GM08714 (cell line): ENCODE data around the gene RAC2.

Source experiments
- H3K4me3 ChIP-seq: fragments of 200-500 bp; sonication (Bioruptor generic); 2 replicates; pipeline ENCODE4 v1.5.1; 2014; ENCODE audit warnings: mild to moderate bottlenecking, low read length, inconsistent platforms
- ZNF274 ChIP-seq: IDR thresholded peaks from 2 replicates; pipeline ENCODE4 v1.6.1; 2012; ENCODE audit warnings: mild to moderate bottlenecking, low read depth, low read length

RAC2 gene

DNA sequence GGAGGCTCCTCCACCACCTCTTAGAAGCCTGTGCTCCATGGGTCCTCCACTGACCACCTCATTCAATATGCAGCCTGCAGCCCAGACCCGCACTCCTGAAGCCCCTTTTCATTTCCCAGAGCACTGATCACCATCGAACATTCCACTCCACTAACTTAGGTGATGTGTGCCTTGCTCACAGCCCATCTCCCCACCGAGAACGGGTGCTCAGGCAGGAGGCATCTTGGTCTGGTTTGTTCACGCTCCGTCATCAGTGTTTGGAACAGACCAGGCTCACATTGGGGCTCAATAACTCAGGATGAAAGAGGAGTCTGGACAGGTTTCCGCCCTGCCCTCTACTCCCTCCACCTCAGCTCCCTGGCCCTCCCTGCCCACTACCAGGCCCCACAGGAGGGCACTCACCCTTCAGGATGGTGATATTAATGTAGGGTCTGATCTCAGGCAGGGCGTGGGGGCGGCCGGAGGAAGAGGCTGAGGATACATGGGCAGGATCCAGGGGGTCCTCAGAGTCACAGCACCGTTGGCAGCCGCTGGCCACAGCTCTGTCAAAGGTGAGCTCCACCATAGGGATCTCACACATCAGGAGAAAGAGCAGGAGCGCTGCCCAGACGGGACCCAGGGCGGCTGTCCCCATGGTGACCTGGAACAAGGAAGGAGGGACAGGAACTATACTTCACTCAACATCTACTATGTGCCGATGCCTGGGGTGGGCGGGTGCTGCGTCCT is 59.1 kb downstream of the RAC2 start:
- TF ChIP-seq ZNF274: no peak
- H3K4me3 ChIP-seq: no peak overlapping the region

DNA sequence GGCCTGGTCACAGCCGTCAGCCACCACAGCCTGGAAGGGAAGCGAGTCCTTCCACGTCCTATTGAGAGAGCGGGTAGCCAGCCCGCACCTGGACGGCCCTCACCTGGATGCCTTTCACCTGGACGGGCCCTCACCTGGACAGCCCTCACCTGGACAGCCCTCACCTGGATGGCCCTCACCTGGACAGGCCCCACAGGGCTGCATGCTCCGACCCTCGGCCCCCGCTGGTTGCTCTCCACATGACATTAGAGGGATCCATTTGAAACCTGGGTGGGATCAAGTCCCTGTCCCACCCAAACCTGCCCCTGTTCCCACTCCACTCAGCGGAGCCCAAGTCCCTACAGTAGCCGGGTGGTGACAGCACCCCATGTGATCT is 59.7 kb downstream of the RAC2 start:
- no peak for TF ChIP-seq ZNF274
- H3K4me3 ChIP-seq: no peak overlapping the region

DNA sequence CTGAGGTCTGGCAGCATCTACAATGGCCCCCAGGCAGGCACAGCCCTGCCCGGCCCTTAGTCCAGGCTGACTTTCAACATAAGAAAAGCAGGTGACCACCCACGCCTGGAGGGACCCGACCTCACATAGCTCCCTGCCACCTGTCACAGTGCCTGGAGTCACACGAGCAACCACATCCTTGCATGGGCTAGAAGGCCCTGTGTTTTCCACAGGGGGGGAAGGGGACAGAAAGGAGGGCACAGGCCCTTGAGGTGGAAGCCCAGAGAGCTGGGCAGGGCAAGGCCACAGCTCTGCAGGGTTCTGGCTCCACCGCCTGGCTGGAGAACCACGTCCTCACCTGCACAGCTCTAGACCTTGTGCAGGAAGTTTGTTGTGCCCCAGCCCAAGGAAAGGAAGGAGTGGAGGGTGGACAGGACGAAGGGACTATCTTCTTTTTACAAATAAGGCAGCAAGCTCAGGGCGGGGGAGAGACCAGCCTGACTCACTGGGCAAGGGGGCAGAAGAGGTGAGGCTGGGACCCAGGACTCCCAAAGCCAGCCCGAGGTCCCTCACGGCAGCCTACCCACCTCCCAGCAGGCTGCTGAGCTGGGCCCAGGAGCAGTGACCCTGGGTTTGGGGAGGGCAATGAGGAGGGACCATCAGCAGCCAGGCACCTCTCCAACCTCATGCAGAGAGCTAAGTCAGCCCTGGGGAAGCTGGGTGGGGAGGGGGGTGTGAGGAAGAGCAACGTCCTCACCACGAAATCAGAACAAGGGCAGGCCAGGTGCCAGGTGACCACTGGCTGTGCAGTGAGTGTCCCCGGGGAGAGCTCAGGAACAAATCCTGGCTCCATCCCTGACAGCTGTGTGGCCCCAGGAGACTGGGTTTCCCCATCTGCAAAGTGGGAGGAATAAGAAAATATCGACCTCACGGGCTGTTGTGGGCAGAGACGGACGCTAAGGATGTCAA is 60.4 kb downstream of the RAC2 start:
- TF ChIP-seq ZNF274: no peak

DNA sequence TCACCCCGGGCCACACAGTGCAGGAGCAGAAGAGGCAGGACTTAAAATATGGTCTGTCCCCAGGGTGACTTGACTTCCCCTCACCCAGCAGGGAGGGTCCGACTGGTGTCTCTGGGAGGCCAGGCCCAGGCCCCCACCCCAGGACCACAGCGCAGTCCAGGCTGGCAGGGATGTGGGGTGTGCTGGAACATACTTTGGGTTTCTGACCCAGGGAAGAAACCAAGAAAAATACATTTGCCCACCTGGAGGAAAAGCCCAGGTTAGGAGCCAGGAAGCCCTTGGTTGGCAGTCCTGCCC is 61.2 kb downstream of the RAC2 start:
- H3K4me3 ChIP-seq: no peak overlapping the region
- no peak for TF ChIP-seq ZNF274

More for the DNA sequence above, 60.4 kb downstream of the RAC2 start:
- H3K4me3 ChIP-seq: no peak overlapping the region

DNA sequence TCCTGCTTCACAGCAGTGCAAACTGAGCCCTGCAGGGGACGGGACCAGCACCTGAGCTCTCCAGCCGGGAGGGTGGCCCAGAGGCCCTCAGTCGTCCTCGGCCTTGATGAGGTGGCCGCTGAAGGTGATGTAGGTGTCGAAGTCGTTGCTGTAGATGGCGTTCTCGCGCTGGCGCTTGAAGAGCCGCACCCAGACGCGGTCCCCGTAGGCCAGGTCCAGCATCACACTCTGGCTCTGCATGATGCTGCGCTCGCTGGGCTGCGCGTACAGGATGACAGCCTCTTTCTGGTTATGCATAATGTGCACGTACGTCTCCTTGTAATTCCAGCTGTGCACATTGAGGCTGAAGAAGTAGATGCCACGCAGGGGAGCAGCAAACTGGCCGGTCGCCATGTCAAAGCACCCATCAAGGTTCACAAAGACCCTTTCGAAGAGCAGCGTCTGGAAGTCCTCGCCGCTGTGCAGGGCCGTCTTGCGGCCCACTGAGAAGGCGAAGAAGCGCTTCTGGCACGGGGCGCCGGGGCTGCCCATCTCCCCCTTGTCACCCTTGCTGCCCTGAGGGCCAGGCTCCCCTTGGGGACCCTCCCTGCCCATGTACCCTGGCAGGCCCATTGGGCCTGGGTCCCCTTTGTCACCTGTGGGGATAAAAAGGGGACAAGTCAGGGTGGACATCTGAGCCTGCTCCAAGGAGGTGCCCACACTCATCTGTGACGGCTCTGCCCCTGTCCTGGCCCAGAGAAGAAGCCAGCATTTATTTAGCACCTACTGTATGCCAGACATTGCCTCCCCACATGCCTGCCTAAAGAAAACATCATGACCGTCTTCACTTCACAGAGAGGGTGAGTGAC is 61.7 kb downstream of the RAC2 start:
- H3K4me3 ChIP-seq: no peak overlapping the region
- no peak for TF ChIP-seq ZNF274

DNA sequence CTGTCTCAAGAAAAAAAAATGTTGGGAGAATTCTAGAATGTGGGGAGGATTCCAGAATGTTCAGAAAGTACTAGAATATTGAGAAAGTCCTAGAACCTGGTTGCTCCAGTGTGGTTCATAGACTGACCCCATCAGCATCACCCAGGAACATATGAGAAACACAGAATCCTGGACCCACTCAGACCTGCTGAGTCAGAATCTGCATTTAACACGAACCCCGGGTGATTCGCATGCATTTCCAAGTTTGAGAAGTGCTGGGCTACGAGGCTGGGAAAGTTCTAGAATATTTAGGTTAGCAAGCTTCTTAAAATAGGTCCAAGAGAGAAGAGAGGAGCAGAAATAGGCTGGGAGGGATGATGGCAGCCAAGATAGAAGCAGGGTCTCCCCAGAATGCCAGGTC is 62.4 kb downstream of the RAC2 start:
- TF ChIP-seq ZNF274: no peak
- H3K4me3 ChIP-seq: no peak overlapping the region

DNA sequence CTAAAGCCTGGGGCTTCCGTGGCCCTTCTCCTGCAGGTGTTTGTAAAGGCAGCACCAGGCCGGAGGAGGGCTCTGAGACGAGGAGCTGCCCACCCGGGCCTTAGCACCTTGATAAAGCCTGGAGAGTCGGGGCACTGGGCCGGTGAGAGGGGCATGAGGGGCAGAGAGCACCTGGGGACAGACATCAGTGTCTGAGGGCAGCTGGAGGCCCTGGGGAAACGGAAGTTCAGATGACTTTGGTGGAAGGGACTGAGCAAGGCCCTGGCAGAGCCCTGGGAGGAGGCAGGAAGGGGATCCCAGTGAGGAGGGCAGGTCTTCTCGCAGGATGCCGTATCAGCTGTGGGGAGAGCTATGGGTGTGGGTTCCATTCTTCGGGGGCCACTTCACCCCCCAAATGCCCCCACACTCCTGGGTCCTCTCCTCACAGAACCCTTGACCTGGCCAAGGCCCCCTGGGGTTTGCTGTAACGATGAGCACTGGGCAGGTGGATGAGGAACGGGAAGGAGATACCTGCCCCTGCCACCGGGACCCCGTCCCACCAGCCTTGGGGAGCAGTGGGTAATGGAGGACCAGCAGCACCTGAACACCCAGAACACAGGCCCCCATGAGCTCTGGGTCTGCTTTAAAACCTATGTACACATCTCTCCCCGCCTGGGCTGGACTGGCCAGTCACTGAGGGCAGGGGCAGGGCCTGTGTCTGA is 63.4 kb downstream of the RAC2 start:
- no peak overlapping the region for H3K4me3 ChIP-seq
- no peak for TF ChIP-seq ZNF274

DNA sequence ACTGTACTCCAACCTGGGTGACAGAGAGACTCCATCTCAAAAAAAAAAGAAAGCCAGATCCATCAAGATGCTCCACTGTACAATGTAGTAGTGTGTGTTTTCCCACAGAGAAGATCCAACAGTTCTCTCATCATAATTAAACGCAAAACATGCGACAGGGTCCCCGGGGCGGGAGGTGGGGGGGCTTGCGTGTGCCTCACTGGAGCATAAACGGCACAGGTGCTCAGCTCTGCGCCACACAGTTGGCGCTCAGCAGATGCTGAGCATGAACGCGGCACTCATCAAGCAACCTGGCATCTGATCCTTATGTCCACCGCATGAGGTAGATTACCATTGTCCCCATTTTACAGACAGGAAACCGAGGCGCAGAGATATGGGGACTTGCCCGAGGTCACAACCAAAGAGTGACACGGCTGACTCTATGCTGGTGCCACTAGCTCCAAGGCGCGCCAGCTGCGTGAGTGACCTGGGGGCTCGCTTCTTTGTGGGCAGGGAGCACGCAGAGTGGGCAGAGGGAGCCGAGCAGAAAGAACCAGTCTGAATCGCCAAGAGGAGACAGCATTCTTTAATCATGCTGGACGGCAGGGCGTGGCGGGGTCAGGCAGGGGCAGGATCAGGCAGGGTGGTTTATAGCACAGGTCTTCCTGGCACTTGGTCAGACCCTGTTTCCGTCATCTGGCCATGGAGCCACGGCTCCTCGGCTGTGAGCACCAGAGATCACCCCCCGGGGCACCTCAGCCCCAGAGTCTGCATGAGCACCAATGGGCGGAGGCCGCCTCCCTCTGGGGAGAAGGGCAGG is 64.2 kb downstream of the RAC2 start:
- no peak overlapping the region for H3K4me3 ChIP-seq

DNA sequence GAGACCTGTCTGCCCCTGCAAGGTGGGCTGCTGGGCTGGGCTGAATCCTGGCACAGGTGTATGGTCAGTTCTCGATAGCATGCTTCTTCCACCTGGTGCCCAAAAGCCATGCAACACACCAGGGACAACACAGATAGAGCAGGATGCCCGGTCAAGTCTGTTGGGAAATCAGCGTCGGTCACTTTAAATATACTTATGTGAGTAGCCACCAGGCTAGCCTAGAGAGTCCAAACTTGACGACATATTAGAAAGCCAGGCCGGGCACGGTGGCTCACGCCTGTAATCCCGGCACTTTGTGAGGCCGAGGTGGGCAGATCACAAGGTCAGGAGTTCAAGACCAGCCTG is 65.0 kb downstream of the RAC2 start:
- no peak overlapping the region for H3K4me3 ChIP-seq
- TF ChIP-seq ZNF274: no peak

More for the DNA sequence above, 64.2 kb downstream of the RAC2 start:
- TF ChIP-seq ZNF274: no peak

DNA sequence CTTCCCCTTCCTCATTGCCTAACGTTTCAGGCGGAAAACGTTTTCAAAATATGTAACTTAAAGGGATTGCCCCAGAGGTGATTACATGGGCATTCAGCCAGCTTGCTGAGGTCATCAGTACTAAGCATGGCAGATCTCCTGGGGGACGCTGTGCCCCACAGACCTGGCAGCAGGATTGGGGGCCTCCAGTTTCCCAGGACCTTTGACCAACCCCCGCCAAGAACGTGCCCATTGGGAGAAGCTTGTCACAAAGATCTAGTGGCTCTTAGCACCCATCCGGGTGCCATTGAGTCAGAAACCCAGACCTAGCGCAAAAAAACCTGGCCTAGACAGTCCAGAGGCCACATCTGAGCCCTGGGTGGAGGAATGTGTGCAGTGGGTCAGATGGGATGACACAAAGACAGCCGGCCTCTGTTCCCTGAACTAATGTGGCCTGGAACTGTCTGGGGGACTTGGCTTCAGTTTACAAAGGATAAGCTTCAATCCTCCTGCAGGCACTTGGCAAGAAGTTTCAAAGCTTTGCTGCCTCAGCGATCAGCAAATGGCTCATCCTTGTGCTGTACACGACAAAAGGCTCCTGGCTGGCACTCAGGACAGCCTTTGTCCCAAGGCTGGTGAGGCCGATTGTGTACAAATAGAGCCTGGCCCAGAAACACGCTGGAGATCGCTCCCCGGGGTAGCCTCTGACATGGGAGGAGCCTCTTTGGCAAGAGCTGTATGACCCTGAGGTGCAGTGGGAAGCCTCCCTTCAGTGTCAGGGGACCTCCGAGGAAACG is 65.5 kb downstream of the RAC2 start:
- no peak for TF ChIP-seq ZNF274
- no peak overlapping the region for H3K4me3 ChIP-seq

DNA sequence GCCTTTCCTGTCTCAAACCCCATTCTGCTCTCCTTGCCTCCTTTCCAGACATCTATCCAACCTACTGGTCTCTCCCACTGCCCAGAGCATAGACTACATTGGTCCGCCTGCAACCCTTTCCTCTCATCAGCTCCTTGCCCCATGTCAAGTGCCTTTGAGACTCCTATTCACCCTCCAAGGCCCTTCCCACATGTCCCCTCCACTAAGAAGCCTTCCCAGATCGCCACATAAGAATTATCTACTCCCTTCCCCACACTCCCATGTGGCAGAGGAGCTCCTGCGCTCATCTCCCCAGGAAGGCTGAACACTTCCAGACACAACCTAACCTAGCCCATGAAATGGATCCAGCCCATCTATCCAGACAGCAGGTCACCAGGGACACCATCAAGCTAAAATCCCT is 66.3 kb downstream of the RAC2 start:
- no peak for TF ChIP-seq ZNF274
- H3K4me3 ChIP-seq: no peak overlapping the region

DNA sequence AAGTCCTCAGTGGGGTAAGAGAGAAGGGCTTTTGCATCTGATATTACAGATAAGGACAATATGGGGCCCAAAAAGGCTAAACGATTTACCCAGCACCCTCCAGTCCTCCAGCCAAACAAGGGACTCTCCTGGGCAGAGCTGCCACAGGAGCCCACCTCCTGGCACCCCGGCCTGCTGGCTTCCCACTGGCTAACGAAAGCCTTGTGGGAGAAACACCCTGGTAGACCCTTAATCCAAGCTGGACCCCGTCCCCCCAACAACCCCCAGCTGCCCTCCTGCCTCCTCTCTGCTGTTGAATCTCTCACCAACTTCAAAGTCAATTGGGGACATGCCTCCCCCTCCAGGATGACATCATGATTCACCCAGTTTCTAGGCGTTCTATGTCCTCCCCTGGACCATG is 66.8 kb downstream of the RAC2 start:
- TF ChIP-seq ZNF274: no peak

More for the DNA sequence above, 66.8 kb downstream of the RAC2 start:
- no peak overlapping the region for H3K4me3 ChIP-seq
